Subcutaneous adipose tissue (tissue), 4 donors: ENCODE data around the gene CFI. TPM values are rescaled to one million over a fixed set of nuclear protein-coding genes. Genes with fewer than 3 reads are reported as not detected.

ENCODE experiments used
- CTCF ChIP-seq: fragments of 450-650 bp; IDR thresholded peaks from one replicate; pipeline ENCODE4 v1.5.1; 2016; ENCODE audit warnings: low read depth, mild to moderate bottlenecking, control low read depth, antibody characterized with exemption, moderate library complexity
- total RNA-seq, 4 donors: library from RNA; depleted of rRNA; stranded (reverse); fragments of >200 nt; gene quantifications; one replicate each; pipeline ENCODE4 v1.1.0, GENCODE V29; 2016

Gene CFI
- total RNA-seq, 4 donors from 2014 or later, result 13.4 to 37.7 (median 20.9) TPM

- TF ChIP-seq CTCF, result no peak
Measured at GRCh38 chr4:109755656-109756055, 46.1 kb downstream of the CFI start.

- TF ChIP-seq CTCF, result no peak
Measured at GRCh38 chr4:109754093-109754857, 47.5 kb downstream of the CFI start.

GRCh38 chr4:109752525-109752924 lies 49.3 kb downstream of the CFI start:
- TF ChIP-seq CTCF, result no peak

GRCh38 chr4:109751852-109752251 lies 49.9 kb downstream of the CFI start:
- no peak for TF ChIP-seq CTCF

GRCh38 chr4:109750652-109751244 lies 51.1 kb downstream of the CFI start:
- TF ChIP-seq CTCF, result no peak

GRCh38 chr4:109749388-109750082 lies 52.3 kb downstream of the CFI start:
- TF ChIP-seq CTCF, result no peak

GRCh38 chr4:109748114-109748513 lies 53.7 kb downstream of the CFI start:
- TF ChIP-seq CTCF, result no peak
